ENCODE measurements around the gene UGT1A5. TPM values are rescaled to one million over a fixed set of nuclear protein-coding genes. Genes with fewer than 3 reads are reported as not detected.

UGT1A5 gene
- total RNA-seq, 1 experiment from 2014 or later: 0.34 TPM

DNA sequence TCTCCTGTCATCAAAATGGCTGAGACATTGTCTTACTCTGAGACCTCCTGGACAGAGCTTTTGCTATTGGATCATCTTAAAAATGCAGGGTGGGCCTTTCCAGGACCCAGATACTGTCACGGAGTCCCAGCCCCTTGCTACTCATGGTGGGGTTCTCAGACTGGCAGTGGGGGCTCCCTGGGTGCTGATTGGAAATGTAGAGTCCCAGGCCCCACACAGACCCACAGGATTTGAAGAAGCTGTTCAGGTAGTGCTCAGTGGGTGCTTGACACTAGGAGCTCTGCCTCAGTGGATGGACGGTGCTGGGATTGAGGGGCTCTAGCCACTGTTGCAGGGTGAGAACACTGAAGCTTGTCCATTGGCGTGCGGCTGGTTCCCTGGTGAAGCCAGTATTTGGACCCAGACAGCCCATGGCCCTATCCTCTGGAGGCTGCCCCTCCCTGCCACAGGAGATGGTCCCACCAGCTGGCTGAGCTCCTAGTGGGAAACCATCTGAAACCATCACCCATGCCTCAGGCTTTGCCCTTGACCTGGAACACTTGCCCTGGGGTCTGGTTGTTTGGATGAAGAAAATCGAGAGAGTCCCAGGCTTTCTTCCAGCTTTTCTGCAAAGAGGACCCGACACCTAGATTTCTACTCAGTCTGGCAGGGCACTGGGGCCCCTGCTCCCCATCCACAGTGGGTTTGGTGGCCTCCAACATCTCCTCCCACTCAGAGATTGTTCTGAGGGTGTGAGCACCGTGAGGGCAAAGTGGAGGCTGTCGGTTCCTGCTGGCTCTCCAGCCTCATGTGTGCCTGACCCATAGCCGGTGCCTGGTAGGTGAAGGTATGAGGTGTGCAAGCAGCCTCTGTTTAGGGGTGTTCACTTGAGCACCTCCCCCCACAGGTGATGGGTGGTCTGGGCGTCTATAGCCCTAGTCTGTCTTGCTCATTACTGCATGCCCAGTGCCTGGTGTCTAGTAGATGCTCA lies 95.5 kb downstream of the UGT1A5 start:
- no peak for DNase-seq (ENCODE audit: low read depth)

DNA sequence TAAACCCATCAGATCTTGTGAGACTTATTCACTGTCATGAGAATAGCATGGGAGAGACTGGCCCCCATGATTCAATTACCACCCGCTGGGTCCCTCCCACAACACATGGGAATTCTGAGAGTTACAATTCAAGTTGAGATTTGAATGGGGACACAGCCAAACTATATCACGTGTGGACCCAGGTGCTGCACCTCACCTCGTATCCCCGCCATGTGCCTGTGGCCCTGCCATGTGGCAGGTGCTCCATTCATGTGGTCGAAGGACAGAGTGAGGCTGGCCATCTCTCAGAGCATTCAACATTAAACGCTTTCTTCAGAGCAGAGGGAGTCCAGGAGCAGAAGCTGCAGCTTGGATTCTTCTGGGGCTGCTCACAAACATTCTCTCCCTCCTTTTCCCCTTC lies 97.7 kb downstream of the UGT1A5 start:
- no peak for DNase-seq (ENCODE audit: low read depth)

DNA sequence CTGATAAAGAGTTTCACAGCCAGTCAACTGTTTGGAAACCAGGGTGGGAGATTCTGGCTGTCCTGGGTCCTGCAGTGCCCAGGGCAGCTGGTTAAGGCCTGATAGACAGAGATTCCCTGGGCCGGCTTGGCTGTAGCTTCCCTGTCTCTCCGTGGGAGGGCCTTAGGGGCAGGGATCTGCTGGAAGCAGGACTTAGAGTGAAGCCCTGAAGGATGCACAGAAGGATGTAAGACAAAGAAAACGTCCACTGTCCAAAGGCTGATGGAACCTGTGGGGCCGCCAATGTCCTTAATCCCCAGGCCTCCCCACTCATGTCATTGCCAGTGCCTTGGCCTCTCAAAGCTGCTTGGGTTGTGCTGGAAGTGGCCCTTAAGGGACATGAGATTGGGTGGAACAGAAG lies 98.4 kb downstream of the UGT1A5 start:
- no peak for DNase-seq (ENCODE audit: low read depth)

DNA sequence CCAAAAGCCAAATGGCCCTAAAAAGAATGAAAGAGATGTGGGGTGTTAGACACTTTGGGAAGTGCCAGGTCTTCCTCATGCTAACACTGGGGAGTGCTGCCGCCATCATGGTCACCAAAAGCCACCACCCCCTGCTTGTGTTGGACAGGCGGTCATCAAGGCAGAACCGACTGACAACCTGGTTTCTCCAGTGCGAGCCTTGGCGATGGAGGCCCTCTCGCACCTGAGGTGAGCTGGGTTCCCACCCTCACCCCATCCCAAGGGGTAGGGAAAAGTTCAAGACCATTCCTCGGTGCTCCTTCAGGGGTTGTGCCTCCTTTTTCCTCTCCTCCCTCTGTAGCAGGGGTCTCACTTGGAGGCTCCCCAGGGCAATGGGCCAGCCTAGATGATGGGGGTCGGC lies 99.0 kb downstream of the UGT1A5 start:
- DNase-seq (ENCODE audit: low read depth): no peak

DNA sequence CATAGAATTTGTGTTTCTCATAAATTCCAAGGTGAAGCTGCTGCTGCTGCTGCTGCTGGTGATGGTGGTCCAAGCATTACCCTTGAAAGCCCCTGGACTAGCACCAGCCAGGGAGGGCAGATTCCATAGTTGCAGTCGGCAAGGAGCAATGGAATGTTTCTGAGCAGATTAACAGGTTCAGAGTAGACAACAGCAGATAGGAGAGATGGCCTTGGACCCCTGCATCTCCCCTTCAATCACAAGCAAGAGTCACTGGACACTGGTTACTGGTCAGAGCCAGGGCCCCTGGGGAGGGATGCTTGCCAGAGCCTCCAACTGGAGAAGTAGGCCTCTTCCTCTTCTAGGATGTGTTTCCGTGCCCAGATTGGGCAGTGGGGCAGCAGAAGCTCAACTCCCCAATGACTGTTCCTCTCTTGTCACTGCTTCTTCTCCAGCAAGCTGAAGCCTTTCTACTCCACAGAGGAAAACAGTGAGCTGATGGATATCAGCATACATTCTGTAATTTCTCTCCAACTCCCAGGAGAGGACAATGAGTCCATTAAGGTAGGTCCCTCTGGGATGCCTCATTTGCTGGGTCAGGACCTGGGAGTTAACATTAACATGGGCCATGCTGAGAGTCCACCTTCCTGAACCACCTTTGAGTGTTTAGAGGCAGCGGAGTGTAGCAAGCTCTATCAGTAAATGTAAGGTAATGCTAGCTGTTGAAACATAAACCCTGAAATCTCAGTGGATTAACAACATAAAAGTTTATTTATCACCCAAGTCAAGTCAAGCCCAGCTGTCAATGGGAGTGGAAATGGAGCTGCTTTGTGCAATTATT lies 100.7 kb downstream of the UGT1A5 start:
- DNase-seq (ENCODE audit: low read depth): no peak

DNA sequence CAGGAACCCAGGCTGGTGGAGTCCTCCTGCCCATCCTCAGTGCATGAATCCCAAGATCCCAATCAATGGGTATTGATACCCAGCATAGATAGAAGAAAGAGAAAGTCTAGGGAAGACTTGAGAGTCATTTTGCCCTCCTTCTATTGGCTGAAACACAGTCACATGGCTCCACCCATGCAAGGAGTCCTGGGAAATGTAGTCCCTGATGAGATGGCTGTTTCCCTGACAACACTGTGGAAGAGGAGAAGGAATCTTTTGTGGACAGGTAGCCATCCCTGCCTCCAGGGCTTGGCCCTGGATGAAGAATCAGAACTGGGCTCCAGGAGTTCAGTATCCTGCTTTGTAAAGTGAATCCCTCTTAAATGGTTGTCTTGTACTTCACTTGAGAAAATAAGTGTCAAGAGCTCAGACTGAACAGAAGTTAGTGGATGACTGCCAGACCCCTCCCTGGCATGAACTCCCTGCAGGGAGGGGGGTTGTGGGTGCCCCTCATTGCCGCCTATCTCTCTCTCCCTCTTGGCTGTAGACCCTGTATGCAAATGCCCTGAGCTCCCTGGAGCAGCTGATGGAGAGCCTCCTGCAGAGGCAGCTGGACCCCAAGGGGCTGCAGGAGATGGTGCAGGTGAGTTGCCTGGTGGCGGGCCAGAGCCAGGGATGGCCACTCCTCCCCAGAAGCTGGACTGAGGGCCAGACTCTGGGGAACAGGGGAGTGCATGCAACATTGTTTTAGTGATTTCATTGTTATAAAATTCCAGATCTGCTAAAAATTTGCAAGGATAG lies 101.5 kb downstream of the UGT1A5 start:
- no peak for DNase-seq (ENCODE audit: low read depth)

DNA sequence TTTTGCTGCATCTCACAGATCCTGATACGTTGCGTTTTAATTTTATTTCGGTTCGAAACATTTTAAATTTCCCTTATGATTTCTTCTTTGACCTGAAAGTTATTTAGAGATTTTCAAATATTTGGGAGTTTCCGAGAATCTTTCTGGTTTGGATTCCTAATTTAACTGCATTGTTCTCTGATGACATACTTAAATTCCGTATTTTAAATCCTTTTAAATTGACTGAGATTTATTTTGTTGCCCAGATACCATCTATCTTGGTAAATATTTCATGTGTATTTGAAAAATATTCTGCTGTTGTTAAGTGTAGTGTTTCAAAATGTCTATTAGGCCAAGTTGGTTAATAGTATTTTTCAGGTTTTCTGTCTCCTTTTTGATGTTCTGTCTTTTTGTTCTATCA lies 103.2 kb downstream of the UGT1A5 start:
- DNase-seq (ENCODE audit: low read depth): no peak

DNA sequence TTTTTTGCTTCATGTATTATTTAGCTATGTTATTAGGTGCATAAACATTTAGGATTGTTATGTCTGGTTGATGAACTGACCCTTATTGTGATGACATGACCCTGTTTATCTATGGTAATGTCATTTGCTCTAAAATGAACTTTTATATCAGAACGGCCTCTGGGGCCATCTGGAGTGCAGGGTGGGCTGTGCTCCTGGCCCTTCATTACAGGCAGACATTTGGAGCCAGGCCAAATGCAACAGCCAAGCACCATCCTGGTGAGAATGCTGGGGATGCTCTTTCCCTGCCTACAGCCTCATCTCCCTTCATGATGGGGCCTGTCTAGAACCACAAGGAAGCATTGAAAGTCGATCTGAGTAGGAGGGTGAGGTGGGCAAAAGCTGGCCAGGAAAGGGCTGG lies 103.6 kb downstream of the UGT1A5 start:
- DNase-seq (ENCODE audit: low read depth): peak; percentile 34

DNA sequence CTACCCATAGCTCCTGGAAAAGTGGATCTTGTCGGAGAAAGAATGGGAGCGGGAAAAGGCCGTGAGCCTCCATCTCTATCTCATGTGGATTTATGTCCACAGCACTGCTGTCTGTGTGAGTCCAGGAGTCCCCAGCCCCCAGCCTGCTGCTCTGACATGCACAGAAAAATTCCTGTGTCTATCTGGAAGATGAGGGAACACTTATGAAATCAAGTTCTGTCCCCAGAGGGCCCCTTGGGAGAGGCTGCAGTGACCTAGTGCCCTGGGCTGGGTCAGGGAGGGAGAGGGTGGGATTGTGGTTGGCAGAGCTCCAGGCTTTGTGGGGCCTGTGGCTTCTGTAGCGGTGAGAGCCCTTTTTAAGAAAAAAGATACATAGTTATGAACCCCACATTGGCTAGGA lies 104.1 kb downstream of the UGT1A5 start:
- no peak for DNase-seq (ENCODE audit: low read depth)

DNA sequence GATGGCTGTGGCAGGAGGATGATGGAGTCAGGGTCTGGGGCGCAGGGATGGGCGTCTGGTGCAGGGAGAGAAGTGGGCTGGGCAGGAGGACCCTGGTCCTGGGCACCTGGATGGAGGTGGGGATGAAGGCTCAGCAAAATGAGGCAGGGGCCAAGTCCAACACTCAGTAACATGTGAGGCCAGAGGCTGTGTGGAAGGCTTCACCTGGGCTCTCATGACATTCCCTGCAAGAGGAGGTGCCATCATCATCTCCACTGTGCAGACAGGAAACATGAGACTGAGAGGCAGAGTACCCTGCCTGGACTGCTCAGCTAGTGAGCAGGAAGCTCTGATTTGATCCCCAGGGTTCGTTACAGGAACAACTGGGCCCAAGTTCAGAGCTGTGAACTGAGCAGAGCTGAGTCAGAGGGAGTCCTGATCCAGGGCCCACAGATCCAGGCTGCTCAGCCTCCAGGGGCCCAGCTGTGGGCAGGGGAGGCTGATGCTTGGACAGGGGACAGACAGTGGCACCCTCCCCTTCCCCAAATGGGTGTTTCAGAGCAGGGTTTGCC lies 104.7 kb downstream of the UGT1A5 start:
- DNase-seq (ENCODE audit: low read depth): peak; percentile 49

DNA sequence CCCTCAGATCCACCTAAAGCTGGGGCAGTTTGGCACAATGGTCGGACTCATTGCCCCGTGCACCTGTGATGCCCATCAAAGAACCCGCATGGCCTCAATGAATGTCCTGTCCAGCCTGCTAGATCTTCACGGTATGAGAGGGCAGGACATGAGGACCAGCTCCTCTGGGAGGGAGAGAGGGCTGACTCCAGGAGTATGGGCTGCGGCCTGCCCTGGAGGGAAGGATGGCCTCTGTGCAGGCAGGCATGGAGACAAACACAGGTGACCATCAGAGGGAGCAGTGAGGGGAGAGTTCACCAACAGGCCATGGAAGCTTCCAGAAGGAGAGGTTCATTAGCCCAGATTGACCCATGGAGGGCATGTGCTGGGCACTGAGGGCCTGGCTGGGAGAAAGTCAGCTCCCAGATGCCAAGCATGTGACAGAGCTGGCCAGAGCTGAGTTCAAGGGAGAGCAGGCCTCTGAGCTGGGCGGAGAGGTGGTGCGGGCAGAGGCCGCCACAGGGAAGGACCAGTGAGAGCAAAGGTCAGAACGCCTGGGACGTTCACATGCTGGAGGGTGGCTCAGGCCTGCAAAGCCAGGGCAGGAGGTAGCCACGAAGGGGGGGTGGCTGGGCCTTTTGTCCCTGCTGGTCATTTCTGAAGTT lies 105.4 kb downstream of the UGT1A5 start:
- DNase-seq (ENCODE audit: low read depth): no peak

DNA sequence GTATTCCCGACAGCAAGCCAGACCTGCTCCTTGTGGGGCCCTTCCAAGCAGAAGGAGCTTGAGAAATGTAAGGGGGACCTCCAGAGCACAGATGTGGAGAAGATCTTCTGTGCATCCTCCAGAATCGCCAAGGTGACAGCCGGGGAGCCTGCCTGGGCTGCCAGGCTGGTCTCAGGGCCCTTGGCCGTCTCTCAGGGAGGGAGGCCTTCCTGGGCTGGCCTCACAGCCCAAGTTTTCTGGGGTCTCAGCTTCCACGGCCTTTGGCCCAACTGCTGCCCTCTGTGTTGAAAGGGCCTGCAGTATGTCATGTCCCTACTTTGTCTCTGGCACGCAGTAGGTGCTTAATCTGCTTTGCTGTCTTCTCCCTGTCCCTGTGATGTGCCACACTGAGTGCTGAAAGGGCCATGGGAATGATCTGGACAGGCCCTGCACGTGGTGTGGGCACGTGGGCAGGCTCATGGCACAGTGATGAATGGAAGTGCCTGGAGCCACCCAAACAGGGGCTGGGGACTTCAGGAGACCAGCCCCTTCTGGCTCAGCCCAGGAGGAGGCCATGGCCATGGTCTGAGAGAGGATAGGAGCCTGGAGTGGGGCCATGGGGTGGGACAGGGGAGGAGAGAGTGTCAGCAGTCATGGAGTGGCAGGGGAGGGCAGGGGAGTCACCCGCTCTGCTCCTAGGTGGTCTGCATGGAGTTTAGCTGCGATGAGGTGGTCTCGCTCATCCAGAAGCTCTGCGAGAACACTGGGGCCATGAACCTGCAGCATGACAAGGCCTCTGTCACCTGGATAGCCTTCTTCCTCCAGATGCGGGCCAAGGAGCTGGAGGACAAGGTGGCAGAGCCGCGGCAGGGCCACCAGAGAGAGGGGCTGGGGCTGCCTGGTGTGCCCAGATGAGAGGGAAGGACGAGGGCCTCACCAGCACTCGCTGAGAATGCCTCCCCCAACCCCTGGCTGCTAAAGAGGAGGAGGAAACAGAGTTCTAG lies 106.2 kb downstream of the UGT1A5 start:
- DNase-seq (ENCODE audit: low read depth): no peak

DNA sequence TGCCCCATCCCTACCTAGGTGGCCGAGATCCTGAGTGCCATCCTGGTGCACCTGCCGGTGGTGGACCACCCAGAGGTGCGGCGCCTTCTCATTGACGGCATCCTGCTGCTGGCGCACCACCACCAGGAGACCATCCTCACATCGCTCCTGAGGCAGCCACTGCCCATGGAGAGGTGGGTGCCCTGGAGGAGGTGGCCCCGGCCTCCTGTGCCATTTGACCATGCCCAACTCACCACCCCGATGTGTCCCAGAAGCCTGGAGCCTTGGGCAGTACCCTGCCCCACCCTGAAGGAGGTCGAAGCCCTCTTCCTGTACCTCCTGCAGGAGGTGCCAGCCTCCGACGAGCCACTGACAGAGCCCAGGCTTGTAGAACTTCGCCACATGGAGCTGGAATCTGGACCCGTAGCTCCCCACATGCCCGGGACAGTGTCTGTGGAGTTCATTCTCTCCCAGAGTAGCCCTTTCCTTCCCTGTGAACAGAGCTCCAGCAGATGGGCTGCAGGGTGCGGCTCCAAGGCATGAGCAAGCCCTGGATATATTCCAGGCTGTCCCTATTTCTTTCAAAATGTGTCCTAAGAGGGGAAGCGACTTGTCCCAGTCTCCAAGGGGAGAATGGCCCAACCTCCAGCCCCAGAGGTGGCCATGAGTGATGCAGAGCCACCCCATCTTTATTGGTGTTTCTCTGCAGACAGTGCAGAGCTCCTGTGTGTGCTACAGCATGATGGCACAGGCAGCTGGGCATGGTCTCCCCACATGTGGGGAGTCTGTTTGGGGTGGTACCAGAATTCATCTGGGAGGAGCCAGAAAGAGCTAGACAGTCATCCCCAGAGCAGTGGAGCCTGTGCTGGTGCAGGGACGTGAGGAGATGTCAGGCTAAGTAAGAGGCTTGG lies 107.4 kb downstream of the UGT1A5 start:
- no peak for DNase-seq (ENCODE audit: low read depth)

DNA sequence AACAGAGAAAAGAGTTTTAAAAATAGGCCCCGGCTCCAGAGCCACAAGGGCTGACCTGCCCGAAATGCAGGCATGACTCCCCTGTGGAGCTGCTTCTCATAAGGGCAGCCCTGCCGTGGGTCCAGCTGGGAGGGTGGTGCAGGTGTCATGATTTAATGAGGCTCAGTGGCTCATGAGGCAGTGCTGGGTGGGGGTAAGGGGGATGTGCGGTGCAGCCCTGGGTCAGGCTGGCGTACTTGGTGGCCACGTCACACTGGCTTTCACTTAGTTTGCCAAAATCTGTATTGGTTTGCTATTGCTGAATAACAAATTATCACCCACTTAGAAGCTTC lies 108.0 kb downstream of the UGT1A5 start:
- no peak for DNase-seq (ENCODE audit: low read depth)

DNA sequence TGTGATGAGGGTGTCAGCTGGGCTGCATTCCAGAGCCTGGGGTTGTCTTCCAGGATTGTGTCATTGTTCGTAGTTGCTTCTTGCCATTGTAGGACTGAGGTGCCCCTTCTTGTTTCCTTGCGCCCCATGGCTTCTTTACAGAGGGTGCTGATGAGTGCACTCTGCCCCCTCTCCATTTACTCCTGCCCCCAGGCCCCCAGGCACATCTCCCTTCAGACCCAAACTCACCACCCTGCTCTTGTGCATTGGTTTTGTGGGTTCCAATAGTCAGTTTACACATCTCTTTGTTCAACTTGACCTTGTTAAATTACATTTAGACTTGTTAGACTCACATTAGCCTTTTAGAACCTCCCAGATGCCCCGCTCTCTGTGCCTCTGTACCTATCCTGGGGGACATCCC lies 108.5 kb downstream of the UGT1A5 start:
- DNase-seq (ENCODE audit: low read depth): no peak

DNA sequence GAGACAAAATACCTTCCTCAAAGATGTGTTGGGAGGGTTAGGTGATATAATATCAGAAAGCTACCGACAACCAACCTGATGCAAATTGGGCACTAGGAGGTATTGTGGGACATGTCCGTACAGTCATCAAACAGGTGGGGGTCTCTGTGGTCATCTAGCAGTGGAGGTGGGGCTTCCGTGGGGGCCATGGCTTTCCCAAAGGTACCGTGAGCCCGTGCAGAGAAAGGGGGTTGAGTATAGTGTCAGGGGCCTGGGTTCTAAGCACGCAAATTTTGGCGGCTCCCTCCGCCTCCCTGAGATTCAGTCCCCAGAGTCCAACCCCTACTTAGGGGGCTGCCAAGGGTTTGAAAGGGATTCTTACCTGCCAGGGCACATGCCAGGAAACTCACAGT lies 109.0 kb downstream of the UGT1A5 start:
- no peak for DNase-seq (ENCODE audit: low read depth)

DNA sequence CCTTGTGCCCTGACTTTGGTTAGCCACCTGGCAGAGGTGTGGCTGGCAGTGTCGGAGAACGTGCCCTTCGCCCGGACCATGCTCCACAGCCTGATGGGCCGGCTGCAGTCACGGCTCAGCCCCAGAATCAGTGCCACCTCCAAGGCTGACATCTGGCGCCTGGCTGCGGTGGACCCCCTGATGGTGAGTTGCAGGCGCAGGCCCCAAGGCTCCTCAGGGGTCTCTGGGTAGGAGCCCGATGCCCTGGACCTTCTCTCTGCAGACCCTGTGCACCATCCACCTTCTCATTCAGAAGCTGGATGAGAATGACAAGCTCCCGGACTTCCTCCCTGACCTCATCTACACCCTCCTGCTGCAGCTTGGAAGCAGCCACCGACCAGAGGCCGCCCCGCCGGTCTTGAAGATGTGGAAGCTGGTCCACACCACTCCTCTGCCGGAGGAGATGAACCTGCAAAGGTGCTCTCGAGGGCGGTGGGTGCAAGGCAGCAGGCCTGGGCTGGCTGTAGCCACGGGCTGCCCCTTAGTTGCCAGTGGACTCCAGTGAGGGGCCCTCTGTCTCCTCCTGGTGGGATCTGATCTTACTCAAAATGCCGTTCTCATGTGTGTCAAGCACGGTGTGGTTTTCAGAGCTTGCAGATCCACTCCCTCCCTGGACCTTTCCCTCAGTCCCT lies 109.5 kb downstream of the UGT1A5 start:
- DNase-seq (ENCODE audit: low read depth): no peak

Data from Daoy (cell line).